ENCODE data around the gene ASB8.

ASB8 gene

GRCh38 chr12:48199774-48200221 lies 42.5 kb upstream of the ASB8 start:
- peaks cover 30% of the 10 kb centered on the region in 2 experiments for H3K4me1 ChIP-seq (ENCODE audit: control insufficient read depth in 1 of 2, insufficient read depth in 1 of 2, low read depth in 1 of 2, low read length in 1 of 2)
- TF ChIP-seq CTCF (IDR thresholded peaks at IDR 0.05): no peak
- H3K9me3 ChIP-seq: peaks cover 3% of the 10 kb centered on the region
- H3K27ac ChIP-seq: no peak overlapping the region
- peaks cover 18% of the 10 kb centered on the region for H3K27me3 ChIP-seq
- no peak overlapping the region for H3K4me3 ChIP-seq (ENCODE audit: low read depth in 1 of 2, low read length in 1 of 2)
- no peaks in the 10 kb centered on the region for H3K36me3 ChIP-seq

- Histone ChIP-seq H3K4me1 (ENCODE audit: control insufficient read depth in 1 of 2, insufficient read depth in 1 of 2, low read depth in 1 of 2, low read length in 1 of 2) (peaks cover 30% of the 10 kb centered on the region in 2 experiments), H3K9me3 (peaks cover 3% of the 10 kb centered on the region), H3K27ac (peak overlapping the region; percentile 87), H3K4me3 (ENCODE audit: low read depth in 1 of 2, low read length in 1 of 2) (peak overlapping the region; percentile 75 to 78), H3K27me3 (peaks cover 26% of the 10 kb centered on the region), H3K36me3 (no peaks in the 10 kb centered on the region)
- TF ChIP-seq CTCF (IDR thresholded peaks at IDR 0.05): no peak
Measured at GRCh38 chr12:48198985-48199384, 41.7 kb upstream of the ASB8 start.

- peak overlapping the region; percentile 75 to 78 for H3K4me3 ChIP-seq (ENCODE audit: low read depth in 1 of 2, low read length in 1 of 2)
- no peaks in the 10 kb centered on the region for H3K36me3 ChIP-seq
- no peaks in the 10 kb centered on the region for H3K9me3 ChIP-seq
- H3K4me1 ChIP-seq (ENCODE audit: control insufficient read depth in 1 of 2, insufficient read depth in 1 of 2, low read depth in 1 of 2, low read length in 1 of 2): peaks cover 30% of the 10 kb centered on the region in 2 experiments
- H3K27me3 ChIP-seq: peaks cover 30% of the 10 kb centered on the region
- H3K27ac ChIP-seq: peak overlapping the region; percentile 87
- TF ChIP-seq CTCF (IDR thresholded peaks at IDR 0.05): no peak
Measured at GRCh38 chr12:48198672-48198971, 41.3 kb upstream of the ASB8 start.

- H3K4me3 ChIP-seq (ENCODE audit: low read depth in 1 of 2, low read length in 1 of 2): peak overlapping the region; percentile 75 to 78
- TF ChIP-seq CTCF (IDR thresholded peaks at IDR 0.05): peak; percentile 59
- H3K27me3 ChIP-seq: peaks cover 35% of the 10 kb centered on the region
- no peaks in the 10 kb centered on the region for H3K9me3 ChIP-seq
- peaks cover 30% of the 10 kb centered on the region in 2 experiments for H3K4me1 ChIP-seq (ENCODE audit: control insufficient read depth in 1 of 2, insufficient read depth in 1 of 2, low read depth in 1 of 2, low read length in 1 of 2)
- peak overlapping the region; percentile 87 for H3K27ac ChIP-seq
- H3K36me3 ChIP-seq: no peaks in the 10 kb centered on the region
Measured at GRCh38 chr12:48197971-48198671, 40.8 kb upstream of the ASB8 start.

- TF ChIP-seq CTCF (IDR thresholded peaks at IDR 0.05): no peak
- peak overlapping the region; percentile 75 to 78 for H3K4me3 ChIP-seq (ENCODE audit: low read depth in 1 of 2, low read length in 1 of 2)
- no peaks in the 10 kb centered on the region for H3K36me3 ChIP-seq
- H3K27me3 ChIP-seq: peaks cover 40% of the 10 kb centered on the region
- H3K9me3 ChIP-seq: no peaks in the 10 kb centered on the region
- H3K4me1 ChIP-seq (ENCODE audit: control insufficient read depth in 1 of 2, insufficient read depth in 1 of 2, low read depth in 1 of 2, low read length in 1 of 2): peaks cover 30% of the 10 kb centered on the region in 2 experiments
- H3K27ac ChIP-seq: peak overlapping the region; percentile 87
Measured at GRCh38 chr12:48197549-48197970, 40.2 kb upstream of the ASB8 start.

All from neutrophil (primary cell).